GM12878 (cell line): ENCODE measurements around the gene FBXW8. TPM values are rescaled to one million over a fixed set of nuclear protein-coding genes. Genes with fewer than 3 reads are reported as not detected.

Source experiments
- ATAC-seq: fragments of 200-7000 bp; cut with Tn5 transposase; 3 replicates; pipeline ENCODE4 v1.9.1; 2020; ENCODE audit warnings: mild to moderate bottlenecking, moderate library complexity
- BruUV-seq: library from RNA; stranded (reverse); fragments of 400-500 nt; replicated peaks from 2 replicates; lab custom pipeline; 2021; lab: Mats Ljungman, UMichigan
- CTCF ChIA-PET: fragments of 300-600 bp; sonication (Branson Sonifier 250); formaldehyde crosslinking; extraction: SDS; loops from one replicate; lab custom pipeline; 2021; ENCODE audit warnings: inconsistent platforms; lab: Yijun Ruan, JAX
- POLR2A ChIA-PET: fragments of 350-600 bp; formaldehyde crosslinking; extraction: SDS; loops from one replicate; lab custom pipeline; 2021; ENCODE audit warnings: inconsistent platforms; lab: Charles Lee
- RAD21 ChIA-PET: fragments of 300-600 bp; sonication (Branson Sonifier 250); formaldehyde crosslinking; loops from one replicate; lab custom pipeline; 2023; ENCODE audit warnings: antibody characterized with exemption; ENCODE audit not compliant: unreplicated experiment; lab: Charles Lee
- SMC1A ChIA-PET: fragments of 300-600 bp; sonication (Branson Sonifier 250); formaldehyde crosslinking; loops from one replicate; lab custom pipeline; 2023; ENCODE audit not compliant: unreplicated experiment, uncharacterized antibody; lab: Charles Lee
- DNase-seq: peaks from one replicate; pipeline ENCODE4 v3.0.0-alpha.2; 2011; ENCODE audit warnings: low read depth, low spot score
- FAIRE-seq: peaks from 3 replicates; lab custom pipeline; 2011; peaks lifted over from hg19 to GRCh38; lab: Jason Lieb, UNC
- H2AFZ ChIP-seq: 2 replicates; pipeline ENCODE4 v1.6.0; 2011; ENCODE audit warnings: low read depth, low read length, control low read depth; ENCODE audit not compliant: control insufficient read depth
- H3K27ac ChIP-seq: 2 replicates; pipeline ENCODE4 v1.5.1; 2011; ENCODE audit warnings: control low read depth; ENCODE audit not compliant: control insufficient read depth, insufficient read depth
- H3K27me3 ChIP-seq, 2 experiments: replicated peaks in 1 of 2; 2 replicates each; pipeline versions ENCODE4 v1.6.0 to v1.6.1; 2011; ENCODE audit warnings: low read length in 1 of 2; ENCODE audit not compliant: control insufficient read depth in 2 of 2, insufficient read depth in 2 of 2
- H3K36me3 ChIP-seq, 2 experiments: 2 replicates each; pipeline ENCODE4 v1.5.1; 2011; ENCODE audit warnings: low read length in 1 of 2; ENCODE audit not compliant: control insufficient read depth in 2 of 2, insufficient read depth in 2 of 2
- H3K4me1 ChIP-seq: 2 replicates; pipeline ENCODE4 v1.6.1; 2011; ENCODE audit warnings: mild to moderate bottlenecking, low read length, moderate library complexity, mixed read lengths; ENCODE audit not compliant: control insufficient read depth, insufficient read depth
- H3K4me2 ChIP-seq: 2 replicates; pipeline ENCODE4 v1.6.0; 2011; ENCODE audit warnings: control low read depth; ENCODE audit not compliant: control insufficient read depth, insufficient read depth
- H3K4me3 ChIP-seq: fragments of 200-600 bp; sonication (generic); 2 replicates; pipeline ENCODE4 v1.5.1; 2016
- H3K79me2 ChIP-seq: 2 replicates; pipeline ENCODE4 v1.6.0; 2011; ENCODE audit warnings: low read length; ENCODE audit not compliant: control insufficient read depth, insufficient read depth
- H3K9ac ChIP-seq: 2 replicates; pipeline ENCODE4 v1.8.0; 2011; ENCODE audit warnings: low read length, control low read depth, mixed read lengths; ENCODE audit not compliant: control insufficient read depth, insufficient read depth
- H3K9me3 ChIP-seq: replicated peaks from 3 replicates; pipeline ENCODE4 v1.5.1; 2011; ENCODE audit warnings: mild to moderate bottlenecking, low read length; ENCODE audit not compliant: control insufficient read depth, insufficient read depth
- H4K20me1 ChIP-seq: 2 replicates; pipeline ENCODE4 v1.6.0; 2011; ENCODE audit not compliant: control insufficient read depth, insufficient read depth
- CREB1 ChIP-seq: IDR thresholded peaks from 2 replicates; pipeline ENCODE4 v1.6.1; 2012; ENCODE audit warnings: low read depth, mild to moderate bottlenecking, inconsistent platforms
- MTA3 ChIP-seq: IDR thresholded peaks from 2 replicates; pipeline ENCODE4 v1.6.1; 2012; ENCODE audit warnings: low read length, inconsistent platforms, borderline replicate concordance
- MYC ChIP-seq: IDR thresholded peaks from 2 replicates; pipeline ENCODE4 v1.6.1; 2011; ENCODE audit warnings: mild to moderate bottlenecking, low read length, moderate library complexity, inconsistent platforms; ENCODE audit not compliant: insufficient read depth, insufficient replicate concordance, insufficient read length, severe bottlenecking
- PAX8 ChIP-seq: fragments of 450-650 bp; IDR thresholded peaks from 2 replicates; pipeline ENCODE4 v1.6.1; 2017; ENCODE audit warnings: mild to moderate bottlenecking, moderate library complexity
- RB1 ChIP-seq: fragments of 450-650 bp; formaldehyde crosslinking; IDR thresholded peaks from 2 replicates; pipeline ENCODE4 v1.6.1; 2017; ENCODE audit warnings: mild to moderate bottlenecking, borderline replicate concordance
- SIX5 ChIP-seq: IDR thresholded peaks from 2 replicates; pipeline ENCODE4 v1.6.1; 2011; ENCODE audit warnings: mild to moderate bottlenecking, low read depth, low read length, moderate library complexity; ENCODE audit not compliant: severe bottlenecking
- SREBF1 ChIP-seq: IDR thresholded peaks from 2 replicates; pipeline ENCODE4 v1.6.1; 2012; ENCODE audit warnings: mild to moderate bottlenecking, low read length
- STAT3 ChIP-seq: IDR thresholded peaks from 2 replicates; pipeline ENCODE4 v1.6.1; 2011; ENCODE audit warnings: low read depth, low read length, improper control_type of control experiment
- ZNF217 ChIP-seq: fragments of 450-650 bp; IDR thresholded peaks from 2 replicates; pipeline ENCODE4 v1.6.1; 2017; ENCODE audit warnings: antibody characterized with exemption, mild to moderate bottlenecking
- ZNF24 ChIP-seq: fragments of 450-650 bp; IDR thresholded peaks from 2 replicates; pipeline ENCODE4 v1.6.1; 2017; ENCODE audit warnings: antibody characterized with exemption, mild to moderate bottlenecking
- ZNF687 ChIP-seq: fragments of 450-650 bp; IDR thresholded peaks from 2 replicates; pipeline ENCODE4 v1.6.1; 2017; ENCODE audit warnings: mild to moderate bottlenecking, moderate library complexity
- WGBS: methylation state at CpG from one replicate; pipeline ENCODE4 v1.1.6; 2016; ENCODE audit warnings: low lambda C conversion rate; ENCODE audit not compliant: insufficient replicate concordance, insufficient coverage; ENCODE audit errors: missing lambda C conversion rate; 5-methylcytosine and 5-hydroxymethylcytosine counted together
- in situ Hi-C: fragments of 300-500 bp; cut with MboI; formaldehyde crosslinking; loops from 9 replicates; pipeline ENCODE4 v1.14.3; 2018; ENCODE audit warnings: mixed read lengths
- intact Hi-C: fragments of 100-400 bp; cut with micrococcal nuclease; formaldehyde crosslinking; loops from one replicate; pipeline ENCODE4 v1.14.2; 2022; ENCODE audit not compliant: unreplicated experiment
- polyA plus RNA-seq, 11 experiments: library from polyadenylated mRNA; depleted of rRNA in 4 of 11; unstranded in 6 of 11; stranded (reverse) in 5 of 11; fragments of >200 nt; fragmentation: Nextera tagmentation in 4 of 11; fragmentation: Illumina TruSeq in 1 of 11; extraction: Ambion mirVana in 4 of 11; extraction: Trizol in 1 of 11; gene quantifications; 1 replicate in 1 of 11; 2 replicates in 10 of 11; pipeline versions ENCODE4 v1.2.1 to v1.2.3, GENCODE V29; 2011 to 2016; ENCODE audit warnings: inconsistent platforms in 2 of 11, missing spikeins in 2 of 11, low read depth in 1 of 11
- total RNA-seq, 4 experiments: library from RNA; depleted of rRNA in 3 of 4; stranded (reverse); fragments of >200 nt in 3 of 4; fragmentation: Illumina TruSeq in 1 of 4; extraction: Trizol in 1 of 4; gene quantifications; 2 replicates each; pipeline versions ENCODE4 v1.2.1 to v1.2.3, GENCODE V29; 2013 to 2021
- TF ChIP-seq, protein P1 (sequence below): fragments of 450-650 bp; IDR thresholded peaks from 2 replicates; pipeline ENCODE4 v1.6.1; 2016; ENCODE audit warnings: mild to moderate bottlenecking

Gene FBXW8
- total and polyA plus RNA-seq, 10 of the 15 experiments (the other 5 are each of a cell fraction or from before 2014, with no cell fraction given): 0.49 to 7.5 (median 4.4) TPM

- H4K20me1 ChIP-seq: no peaks in the 10 kb centered on the region; the same call in 1 of the 2 replicates
- intact Hi-C loops: no loop called here
- no TSS peak for BruUV-seq
- DNase-seq: no peak
- ATAC-seq: no peak
- H3K79me2 ChIP-seq: no peaks in the 10 kb centered on the region
- no peak overlapping the region for H3K9ac ChIP-seq
- ChIA-PET CTCF (interaction anchor here (1.1 kb wide), 1 partner anchor 17 kb away, joined by 3 read pairs; no protein-coding TSS in a partner anchor), SMC1A (no interaction called here), RAD21 (no interaction called here)
- WGBS: 96% methylated on average over 2 of the region's 2 CpGs
- H3K27ac ChIP-seq: no peak overlapping the region
- no peak overlapping the region for H3K4me2 ChIP-seq
- in situ Hi-C loops: no loop called here
- H3K9me3 ChIP-seq: no peaks in the 10 kb centered on the region
- no peak for TF ChIP-seq SIX5
- no peak for TF ChIP-seq ZNF24
- no peak for TF ChIP-seq PAX8
- no peak for TF ChIP-seq ZNF217
- no peak for TF ChIP-seq MYC
- no peak for TF ChIP-seq SREBF1
- no peak for TF ChIP-seq CREB1
- TF ChIP-seq, all 136 proteins: peak for 0
- H3K4me1 ChIP-seq: no peaks in the 10 kb centered on the region
- no peak overlapping the region for H3K4me3 ChIP-seq
- POLR2A ChIA-PET: no interaction called here
- no peaks in the 10 kb centered on the region for H3K27me3 ChIP-seq
- H2AFZ ChIP-seq: no peak overlapping the region
- no peak for FAIRE-seq
- peaks cover 0 to 3% of the 10 kb centered on the region in 2 experiments; a peak in 1 of 4 replicates for H3K36me3 ChIP-seq
Observed at GRCh38 chr12:116933091-116933490, 22.3 kb downstream of the FBXW8 start.

GRCh38 chr12:116933512-116934246, 22.9 kb downstream of the FBXW8 start:
- Histone ChIP-seq H3K9ac (no peak overlapping the region), H3K9me3 (no peaks in the 10 kb centered on the region), H4K20me1 (no peaks in the 10 kb centered on the region; the same call in 1 of the 2 replicates), H3K4me2 (no peak overlapping the region), H3K27me3 (no peaks in the 10 kb centered on the region), H3K4me3 (no peak overlapping the region), H3K27ac (no peak overlapping the region), H2AFZ (no peak overlapping the region), H3K4me1 (no peaks in the 10 kb centered on the region), H3K36me3 (peaks cover 0 to 3% of the 10 kb centered on the region in 2 experiments; a peak in 1 of 4 replicates), H3K79me2 (no peaks in the 10 kb centered on the region)
- WGBS: 98% methylated on average over 3 of the region's 3 CpGs
- RAD21 ChIA-PET: no interaction called here
- CTCF ChIA-PET: interaction anchor here (0.7 kb wide), 1 partner anchor 13 kb away, joined by 3 read pairs; no protein-coding TSS in a partner anchor
- SMC1A ChIA-PET: no interaction called here
- intact Hi-C loops: no loop called here
- POLR2A ChIA-PET: no interaction called here
- FAIRE-seq (no peak), DNase-seq (no peak), ATAC-seq (no peak)
- no TSS peak for BruUV-seq
- in situ Hi-C loops: no loop called here
- no peak for TF ChIP-seq STAT3
- TF ChIP-seq ZNF687: no peak
- TF ChIP-seq MTA3: no peak
- TF ChIP-seq RB1: no peak
- TF ChIP-seq, protein P1, sequence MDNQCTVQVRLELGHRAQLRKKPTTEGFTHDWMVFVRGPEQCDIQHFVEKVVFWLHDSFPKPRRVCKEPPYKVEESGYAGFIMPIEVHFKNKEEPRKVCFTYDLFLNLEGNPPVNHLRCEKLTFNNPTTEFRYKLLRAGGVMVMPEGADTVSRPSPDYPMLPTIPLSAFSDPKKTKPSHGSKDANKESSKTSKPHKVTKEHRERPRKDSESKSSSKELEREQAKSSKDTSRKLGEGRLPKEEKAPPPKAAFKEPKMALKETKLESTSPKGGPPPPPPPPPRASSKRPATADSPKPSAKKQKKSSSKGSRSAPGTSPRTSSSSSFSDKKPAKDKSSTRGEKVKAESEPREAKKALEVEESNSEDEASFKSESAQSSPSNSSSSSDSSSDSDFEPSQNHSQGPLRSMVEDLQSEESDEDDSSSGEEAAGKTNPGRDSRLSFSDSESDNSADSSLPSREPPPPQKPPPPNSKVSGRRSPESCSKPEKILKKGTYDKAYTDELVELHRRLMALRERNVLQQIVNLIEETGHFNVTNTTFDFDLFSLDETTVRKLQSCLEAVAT: no peak
